OCI-LY3 (cell line): ENCODE data around the gene EXOC7.

Experiments
- CTCF ChIP-seq: fragments of 200-600, 300-600 bp; sonication (generic); IDR thresholded peaks from 2 replicates; pipeline ENCODE4 v1.5.1; 2014; ENCODE audit warnings: antibody characterized with exemption, low read length, low read depth
- EZH2phosphoT487 ChIP-seq: fragments of 200-600 bp; shearing (Covaris generic); IDR thresholded peaks from 2 replicates; pipeline ENCODE4 v1.6.1; 2018; ENCODE audit warnings: antibody characterized with exemption, mixed run types, low read depth

- TF ChIP-seq CTCF, result no peak
- no peak for TF ChIP-seq EZH2phosphoT487
Observed at GRCh38 chr17:76085731-76086366, 17.7 kb downstream of the EXOC7 start.
